ENCODE results near the gene NDUFB7.

Gene NDUFB7

DNA sequence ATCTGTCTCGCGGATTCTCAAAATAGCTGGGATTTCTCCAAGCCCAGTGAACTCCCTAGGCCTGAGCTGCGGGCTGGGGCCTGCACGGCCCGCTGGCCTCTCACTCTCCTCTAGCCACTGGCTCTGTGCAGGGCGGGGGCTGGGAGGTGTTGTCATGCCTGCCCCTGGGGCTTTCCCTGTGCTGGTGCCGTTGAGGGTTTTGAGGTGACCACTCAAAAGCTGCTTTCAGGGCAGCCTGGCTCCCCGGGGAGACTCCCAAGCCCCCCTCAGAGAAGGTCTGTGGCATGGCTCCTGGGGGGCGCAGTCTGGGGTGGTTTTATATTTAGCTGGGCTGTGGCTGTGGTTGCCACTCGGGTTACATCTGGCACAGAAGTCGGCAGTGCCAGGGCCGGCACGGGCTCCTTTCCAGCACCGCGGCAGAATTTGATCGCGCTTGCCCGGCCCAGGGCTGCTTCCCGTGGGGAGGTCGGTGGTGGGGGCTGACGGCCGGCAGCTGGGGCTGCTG lies 10.0 kb downstream of the NDUFB7 start:
- H3K9me3 ChIP-seq (replicated peaks in 1 of 11): no peaks in the 10 kb centered on the region
- peaks cover 6 to 26% (median 19%) of the 10 kb centered on the region in 11 experiments; a peak in 15 of 22 replicates for H3K36me3 ChIP-seq
- peak overlapping the region; percentile 17 to 57 (median 44) for H3K4me3 ChIP-seq
- no peak for TF ChIP-seq Cebpa-rat (IDR thresholded peaks at IDR 0.05)
- H3K4me1 ChIP-seq: peaks cover 86 to 96% (median 91%) of the 10 kb centered on the region in 10 experiments
- H3K9ac ChIP-seq: peak overlapping the region; percentile 68 to 81 (median 78)
- H3K27me3 ChIP-seq: no peaks in the 10 kb centered on the region
- peak overlapping the region; percentile 62 to 87 (median 82); a peak in 21 of 22 replicates for H3K27ac ChIP-seq
- H4K20me1 ChIP-seq: peaks cover 14 to 87% (median 60%) of the 10 kb centered on the region in 11 experiments; a peak in 19 of 22 replicates
- H3K4me2 ChIP-seq: peak overlapping the region; percentile 95 to 100 (median 97)

DNA sequence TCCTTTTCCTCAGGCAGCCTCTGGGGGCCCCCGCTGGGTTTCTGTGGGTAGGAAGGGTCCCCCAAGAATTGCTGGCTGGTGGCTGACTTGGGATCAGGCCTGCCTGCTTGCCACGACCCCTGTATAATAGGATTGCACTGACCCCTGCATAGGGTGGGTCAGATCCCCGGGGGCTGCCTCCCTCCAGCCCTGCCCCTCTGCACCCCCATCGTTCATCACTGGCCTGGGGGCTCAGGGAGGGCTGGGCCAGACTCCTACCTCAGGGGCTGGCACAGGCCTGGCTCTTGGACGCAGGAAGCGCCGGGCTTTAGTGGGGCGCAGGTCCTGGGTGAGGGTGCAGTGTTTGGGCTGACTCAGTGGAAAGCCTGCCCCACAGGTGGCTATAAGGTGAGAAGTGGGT lies 10.6 kb downstream of the NDUFB7 start:
- Histone ChIP-seq H3K9ac (peak overlapping the region; percentile 68 to 81 (median 78)), H3K27ac (peak overlapping the region; percentile 62 to 87 (median 82); a peak in 21 of 22 replicates), H3K4me3 (peak overlapping the region in 5 of 10 experiments; percentile 17 to 55 (median 43); a peak in 5 of 20 replicates), H3K27me3 (no peaks in the 10 kb centered on the region), H3K9me3 (replicated peaks in 1 of 11) (no peaks in the 10 kb centered on the region), H4K20me1 (peaks cover 14 to 91% (median 59%) of the 10 kb centered on the region in 11 experiments; a peak in 19 of 22 replicates), H3K4me2 (peak overlapping the region; percentile 95 to 100 (median 97)), H3K36me3 (peaks cover 6 to 25% (median 19%) of the 10 kb centered on the region in 11 experiments; a peak in 15 of 22 replicates), H3K4me1 (peaks cover 88 to 97% (median 92%) of the 10 kb centered on the region in 10 experiments)
- TF ChIP-seq Cebpa-rat (IDR thresholded peaks at IDR 0.05): no peak

DNA sequence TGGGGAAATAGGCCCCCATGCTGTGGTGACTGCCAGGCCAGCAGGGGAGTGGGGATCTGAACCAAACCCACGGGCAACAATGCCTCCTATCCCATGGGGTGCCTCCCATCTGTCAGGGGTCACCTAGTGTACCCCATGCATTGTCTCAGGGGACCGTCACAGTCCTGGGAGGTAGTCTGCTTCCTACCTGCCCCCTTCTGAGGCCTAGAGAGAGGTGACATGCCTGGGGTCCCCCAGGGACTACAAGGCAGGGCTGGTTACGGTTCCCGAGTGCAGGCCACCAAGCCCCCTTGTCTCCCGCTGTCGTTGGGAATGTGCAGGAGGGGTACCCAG lies 11.1 kb downstream of the NDUFB7 start:
- Histone ChIP-seq H3K27ac (peak overlapping the region; percentile 62 to 87 (median 82); a peak in 21 of 22 replicates), H3K9me3 (replicated peaks in 1 of 11) (no peaks in the 10 kb centered on the region), H3K36me3 (peaks cover 6 to 20% (median 15%) of the 10 kb centered on the region in 11 experiments; a peak in 15 of 22 replicates), H3K4me1 (peaks cover 85 to 95% (median 92%) of the 10 kb centered on the region in 10 experiments), H3K4me3 (peak overlapping the region in 5 of 10 experiments; percentile 7 to 29 (median 10); a peak in 3 of 20 replicates), H3K27me3 (no peaks in the 10 kb centered on the region), H4K20me1 (peaks cover 15 to 91% (median 59%) of the 10 kb centered on the region in 11 experiments; a peak in 18 of 22 replicates), H3K4me2 (peak overlapping the region; percentile 95 to 100 (median 97)), H3K9ac (peak overlapping the region; percentile 68 to 81 (median 78))
- no peak for TF ChIP-seq Cebpa-rat (IDR thresholded peaks at IDR 0.05)

DNA sequence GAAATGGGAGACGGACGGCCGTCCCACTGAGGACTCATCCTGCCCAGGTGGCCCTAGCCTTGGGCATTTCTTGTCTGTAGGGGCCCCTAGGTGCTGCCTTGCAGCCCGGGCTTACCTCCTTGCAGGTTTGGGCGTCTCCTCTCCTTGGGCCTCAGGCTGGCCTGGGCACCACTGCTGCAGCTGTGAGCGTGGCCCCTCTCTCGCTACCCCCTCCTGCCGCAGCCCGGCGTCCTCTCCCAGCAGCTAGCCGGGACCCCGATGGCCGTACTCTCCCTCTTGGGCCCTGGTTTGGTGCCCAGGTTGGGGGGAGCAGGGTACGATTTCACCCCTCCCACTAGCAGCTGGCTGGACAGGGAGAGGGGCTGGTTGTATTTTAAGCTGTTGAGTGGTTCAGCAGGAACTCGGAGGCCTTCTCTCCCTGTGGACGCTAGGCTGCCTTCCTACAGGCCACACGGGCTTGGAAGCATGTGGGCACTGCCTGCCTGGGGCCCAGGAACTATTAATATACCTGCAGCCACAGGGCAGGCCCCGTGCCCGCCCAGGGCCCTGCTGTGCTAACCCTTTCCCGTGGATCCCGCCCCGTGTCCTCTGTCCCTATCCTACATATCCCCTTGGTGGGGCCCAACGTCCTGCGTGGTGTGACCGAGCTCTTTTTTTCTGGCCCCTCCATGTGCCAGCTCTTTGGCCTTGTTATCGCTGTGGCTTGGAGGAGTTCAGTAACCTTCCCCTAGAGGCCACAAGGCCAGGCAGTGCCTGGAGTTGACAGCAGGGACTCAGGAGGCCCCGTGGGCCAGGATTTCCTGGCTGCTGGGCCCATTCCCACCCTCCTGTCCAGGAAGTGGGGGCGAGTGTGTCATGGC lies 11.7 kb downstream of the NDUFB7 start:
- H3K4me1 ChIP-seq: peaks cover 79 to 95% (median 90%) of the 10 kb centered on the region in 10 experiments
- no peaks in the 10 kb centered on the region for H3K27me3 ChIP-seq
- H3K36me3 ChIP-seq: peaks cover 6 to 14% (median 10%) of the 10 kb centered on the region in 11 experiments; a peak in 13 of 22 replicates
- TF ChIP-seq Cebpa-rat (IDR thresholded peaks at IDR 0.05): no peak
- H3K4me3 ChIP-seq: peak overlapping the region in 5 of 10 experiments; percentile 7 to 17 (median 8); a peak in 3 of 20 replicates
- peak overlapping the region; percentile 68 to 81 (median 78) for H3K9ac ChIP-seq
- H3K27ac ChIP-seq: peak overlapping the region; percentile 62 to 87 (median 82); a peak in 21 of 22 replicates
- peaks cover 14 to 88% (median 56%) of the 10 kb centered on the region in 11 experiments; a peak in 18 of 22 replicates for H4K20me1 ChIP-seq
- no peaks in the 10 kb centered on the region for H3K9me3 ChIP-seq (replicated peaks in 1 of 11)
- H3K4me2 ChIP-seq: peak overlapping the region; percentile 95 to 100 (median 97)

DNA sequence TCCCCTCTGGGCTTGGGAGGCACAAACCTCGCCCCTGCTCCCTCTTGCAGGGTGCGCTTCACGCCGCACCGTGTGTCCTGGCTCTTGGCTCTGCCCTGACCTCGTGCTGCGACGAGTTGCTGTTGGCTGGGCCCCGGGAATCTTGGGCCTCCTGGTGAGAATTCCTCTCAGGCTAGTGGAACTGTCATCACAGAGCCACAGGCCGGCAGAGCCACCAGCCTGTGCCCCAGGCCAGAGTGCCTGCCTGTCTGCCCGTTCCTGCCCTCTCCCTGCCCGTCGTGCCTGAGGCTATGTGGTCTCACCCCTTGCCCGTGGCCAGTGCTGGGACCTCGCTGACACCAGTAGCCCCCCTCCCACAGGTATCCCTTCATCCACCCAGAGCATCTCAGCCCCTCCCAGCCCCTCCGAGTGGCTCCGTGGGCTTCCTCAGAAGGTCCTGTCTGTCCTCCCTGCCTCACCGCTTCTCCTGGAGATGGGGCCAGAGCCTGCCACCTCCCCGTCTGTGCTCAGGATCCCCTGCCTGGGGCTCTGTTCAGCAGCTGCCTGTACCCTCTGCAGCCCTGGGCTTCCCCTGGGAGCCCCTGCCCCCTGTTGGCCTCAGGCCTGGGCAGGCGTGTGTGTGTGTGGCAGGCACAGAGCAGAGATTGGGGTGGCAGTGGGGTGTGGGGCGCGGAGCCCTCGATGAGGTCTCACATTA lies 13.3 kb downstream of the NDUFB7 start:
- H3K4me3 ChIP-seq: 0 out of 20 replicates have a peak overlapping the region, but pooled peaks of 2 of the 10 experiments have one; percentile 2 to 8
- no peak for TF ChIP-seq Cebpa-rat (IDR thresholded peaks at IDR 0.05)
- peaks cover 18 to 90% (median 59%) of the 10 kb centered on the region in 11 experiments; a peak in 18 of 22 replicates for H4K20me1 ChIP-seq
- peak overlapping the region; percentile 6 to 80 (median 58); a peak in 18 of 22 replicates for H3K9ac ChIP-seq
- peaks cover 72 to 99% (median 90%) of the 10 kb centered on the region in 10 experiments for H3K4me1 ChIP-seq
- peaks cover 0 to 17% (median 5%) of the 10 kb centered on the region in 11 experiments; a peak in 11 of 22 replicates for H3K36me3 ChIP-seq
- H3K27ac ChIP-seq: peak overlapping the region in 9 of 11 experiments; percentile 26 to 87 (median 58); a peak in 17 of 22 replicates
- no peaks in the 10 kb centered on the region for H3K27me3 ChIP-seq
- no peaks in the 10 kb centered on the region for H3K9me3 ChIP-seq (replicated peaks in 1 of 11)
- H3K4me2 ChIP-seq: peak overlapping the region; percentile 23 to 100 (median 95)

DNA sequence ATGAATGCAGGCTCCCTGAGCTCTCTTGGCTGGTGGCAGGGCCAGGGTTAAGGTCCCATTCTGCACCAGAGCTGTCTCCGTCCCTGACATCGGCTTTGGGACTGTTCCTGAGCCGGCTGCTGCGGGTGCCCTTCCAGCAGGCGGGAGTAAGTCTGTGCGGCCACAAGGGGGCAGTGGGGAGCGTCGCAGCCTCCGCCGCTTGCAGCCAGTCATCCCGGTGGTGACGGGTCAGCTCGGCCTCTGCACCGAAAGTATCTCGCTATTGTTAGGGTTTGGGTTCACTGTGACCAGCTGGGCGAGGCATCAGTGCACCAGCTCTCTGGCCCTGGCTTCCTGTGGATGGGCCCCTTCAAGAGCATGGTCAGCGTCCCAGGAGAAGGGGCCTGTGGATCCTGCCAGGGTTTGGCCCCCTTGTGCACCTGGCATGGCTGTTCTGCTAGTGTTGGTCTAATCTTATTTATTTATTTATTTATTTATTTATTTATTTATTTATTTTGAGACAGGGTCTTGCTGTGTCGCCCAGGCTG lies 15.1 kb downstream of the NDUFB7 start:
- H3K36me3 ChIP-seq: peaks cover 0 to 15% (median 5%) of the 10 kb centered on the region in 11 experiments; a peak in 7 of 22 replicates
- H3K4me2 ChIP-seq: peak overlapping the region; percentile 9 to 95 (median 60)
- TF ChIP-seq Cebpa-rat (IDR thresholded peaks at IDR 0.05): no peak
- peaks cover 72 to 99% (median 90%) of the 10 kb centered on the region in 10 experiments for H3K4me1 ChIP-seq
- H3K27ac ChIP-seq: peak overlapping the region in 2 of 11 experiments; percentile 23 to 37; a peak in 3 of 22 replicates
- no peak overlapping the region for H3K4me3 ChIP-seq
- H3K9me3 ChIP-seq (replicated peaks in 1 of 11): no peaks in the 10 kb centered on the region
- H3K9ac ChIP-seq: peak overlapping the region in 3 of 11 experiments; percentile 21 to 57 (median 39); a peak in 3 of 22 replicates
- H4K20me1 ChIP-seq: peaks cover 24 to 86% (median 57%) of the 10 kb centered on the region in 11 experiments; a peak in 18 of 22 replicates
- no peaks in the 10 kb centered on the region for H3K27me3 ChIP-seq

DNA sequence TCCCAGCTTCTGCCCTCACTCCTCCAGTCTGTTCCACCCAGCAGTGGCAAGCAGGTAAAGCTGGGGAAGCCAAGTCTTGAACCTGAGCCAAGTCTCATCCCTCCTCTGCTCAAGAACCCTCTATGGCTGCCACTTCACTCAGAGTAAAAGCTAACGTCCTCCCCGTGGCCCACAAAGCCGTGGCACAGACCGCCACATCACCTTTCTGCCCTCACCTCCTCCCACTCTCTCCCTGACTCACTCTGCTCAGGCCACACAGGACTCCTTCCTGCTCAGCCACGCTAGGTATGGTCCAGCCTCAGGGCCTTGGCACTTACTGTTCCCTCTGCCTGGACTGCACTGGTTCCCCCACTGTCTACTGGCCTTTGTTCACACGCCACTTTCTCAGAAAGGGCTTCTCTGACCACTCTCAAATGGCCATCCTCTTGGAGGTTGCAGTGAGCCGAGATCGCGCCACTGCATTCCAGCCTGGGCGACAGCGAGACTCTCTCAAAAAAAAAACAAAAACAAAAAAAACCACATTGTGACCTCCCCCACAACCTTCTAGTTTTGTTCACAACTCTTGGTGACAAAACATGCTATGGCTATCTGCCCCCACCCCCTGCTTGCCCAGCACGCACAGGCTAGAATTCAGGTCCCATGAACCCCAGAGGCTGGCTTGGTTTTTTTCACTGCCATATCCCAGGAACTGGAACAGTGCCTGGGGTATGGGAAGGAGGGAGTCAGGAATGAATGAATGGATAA lies 15.8 kb downstream of the NDUFB7 start:
- no peak for TF ChIP-seq Cebpa-rat (IDR thresholded peaks at IDR 0.05)

More for the DNA sequence above, 15.8 kb downstream of the NDUFB7 start:
- Histone ChIP-seq H4K20me1 (peaks cover 20 to 82% (median 54%) of the 10 kb centered on the region in 11 experiments; a peak in 18 of 22 replicates), H3K9me3 (replicated peaks in 1 of 11) (no peaks in the 10 kb centered on the region), H3K9ac (peak overlapping the region in 6 of 11 experiments; percentile 8 to 57 (median 20); a peak in 5 of 22 replicates), H3K4me3 (no peak overlapping the region), H3K36me3 (peaks cover 0 to 15% (median 5%) of the 10 kb centered on the region in 11 experiments; a peak in 7 of 22 replicates), H3K4me1 (peaks cover 72 to 99% (median 89%) of the 10 kb centered on the region in 10 experiments), H3K27ac (peak overlapping the region in 2 of 11 experiments; percentile 23 to 37; a peak in 5 of 22 replicates), H3K27me3 (no peaks in the 10 kb centered on the region), H3K4me2 (peak overlapping the region; percentile 9 to 95 (median 60); a peak in 21 of 22 replicates)

All from BLaER1 treated with 17β-estradiol and CSF1 and Interleukin-3, amounts not matched to agents 10 nM and 100 nM (cell line).